22Rv1 (cell line): ENCODE data around the gene STUM.

Experiments used
- CTCF ChIP-seq: fragments of 450-650 bp; IDR thresholded peaks from 2 replicates; pipeline ENCODE4 v1.5.1; 2017; ENCODE audit warnings: mild to moderate bottlenecking
- ZFX ChIP-seq: fragments of 450-650 bp; IDR thresholded peaks from 2 replicates; pipeline ENCODE4 v1.6.1; 2017; ENCODE audit warnings: antibody characterized with exemption, borderline replicate concordance

- TF ChIP-seq CTCF (no peak), ZFX (no peak)
Measured at GRCh38 chr1:226541631-226542622, 6.6 kb upstream of the STUM start.
